CD4-positive, alpha-beta T cell (primary cell): ENCODE measurements around the gene ALLC. TPM values are rescaled to one million over a fixed set of nuclear protein-coding genes. Genes with fewer than 3 reads are reported as not detected.

Source experiments
- ATAC-seq: fragments of 200-7000 bp; cut with Tn5 transposase; one replicate; pipeline ENCODE4 v1.10.0; 2022; ENCODE audit warnings: mild to moderate bottlenecking; ENCODE audit not compliant: poor library complexity
- CTCF ChIA-PET: fragments of 350-600 bp; sonication (Branson Sonifier 250); formaldehyde crosslinking; loops from one replicate; lab custom pipeline; 2021; ENCODE audit warnings: antibody characterized with exemption, inconsistent platforms; lab: Charles Lee
- POLR2A ChIA-PET: fragments of 350-600 bp; sonication (Branson Sonifier 250); formaldehyde crosslinking; loops from one replicate; lab custom pipeline; 2021; ENCODE audit warnings: antibody characterized with exemption, inconsistent platforms; lab: Charles Lee
- DNase-seq, 14 experiments: peaks; one replicate each; pipeline ENCODE4 v3.0.0-alpha.2; 2013 to 2020; ENCODE audit warnings: mixed read lengths in 2 of 14
- H3K27ac ChIP-seq, 2 donors: one replicate each; pipeline versions ENCODE4 v1.5.1 to v1.7.0; 2013; ENCODE audit warnings: low read length in 2 of 2, low read depth in 1 of 2, mild to moderate bottlenecking in 1 of 2
- H3K27me3 ChIP-seq, 2 experiments: 1 replicate in 1 of 2; 2 replicates in 1 of 2; pipeline versions ENCODE4 v1.6.1 to v1.7.0; 2013; ENCODE audit warnings: low read length in 2 of 2, control low read depth in 1 of 2, mild to moderate bottlenecking in 1 of 2, moderate library complexity in 1 of 2; ENCODE audit not compliant: insufficient read depth in 2 of 2, control insufficient read depth in 1 of 2
- H3K36me3 ChIP-seq: one replicate; pipeline ENCODE4 v1.6.1; 2013; ENCODE audit warnings: low read length, control low read depth; ENCODE audit not compliant: insufficient read depth
- H3K4me1 ChIP-seq: one replicate; pipeline ENCODE4 v1.6.1; 2013; ENCODE audit warnings: low read length, control low read depth; ENCODE audit not compliant: insufficient read depth
- H3K4me3 ChIP-seq: one replicate; pipeline ENCODE4 v1.5.1; 2013; ENCODE audit warnings: mild to moderate bottlenecking, low read length, moderate library complexity
- H3K9me3 ChIP-seq, 2 experiments: 1 replicate in 1 of 2; 2 replicates in 1 of 2; pipeline versions ENCODE4 v1.6.1 to v1.7.0; 2013; ENCODE audit warnings: low read length in 2 of 2, mild to moderate bottlenecking in 2 of 2, control low read depth in 1 of 2, moderate library complexity in 1 of 2; ENCODE audit not compliant: control insufficient read depth in 1 of 2, insufficient read depth in 1 of 2
- H3K27ac Mint-ChIP-seq: one replicate; pipeline ENCODE4 v1.8.0; 2020; ENCODE audit warnings: mixed read lengths
- H3K27me3 Mint-ChIP-seq: one replicate; pipeline ENCODE4 v1.8.0; 2021; ENCODE audit warnings: mixed read lengths
- H3K36me3 Mint-ChIP-seq: one replicate; pipeline ENCODE4 v1.8.0; 2021; ENCODE audit warnings: low read depth, mixed read lengths
- H3K4me1 Mint-ChIP-seq: one replicate; pipeline ENCODE4 v1.8.0; 2021; ENCODE audit warnings: low read depth, mixed read lengths
- H3K4me3 Mint-ChIP-seq: one replicate; pipeline ENCODE4 v1.8.0; 2020; ENCODE audit warnings: mild to moderate bottlenecking, mixed read lengths
- H3K9me3 Mint-ChIP-seq: one replicate; pipeline ENCODE4 v1.8.0; 2020; ENCODE audit warnings: mixed read lengths
- CTCF ChIP-seq: fragments of 200-600 bp; IDR thresholded peaks from one replicate; pipeline ENCODE4 v1.8.0; 2022; ENCODE audit warnings: antibody characterized with exemption, mild to moderate bottlenecking
- intact Hi-C, 2 experiments: fragments of 100-400 bp; cut with DNase I in 1 of 2; cut with micrococcal nuclease in 1 of 2; formaldehyde crosslinking; loops; one replicate each; pipeline versions ENCODE4 v1.15.1 to v1.9.0; 2023 to 2025; cut with DNase I, micrococcal nuclease
- total RNA-seq, 174 experiments: library from RNA in 2 of 174; stranded (reverse) in 2 of 174; gene quantifications; one replicate each; pipeline ENCODE4 v1.2.3 and lab custom pipeline; 2021 to 2026

Gene ALLC
- total RNA-seq, 2 experiments from 2014 or later: not detected

DNA sequence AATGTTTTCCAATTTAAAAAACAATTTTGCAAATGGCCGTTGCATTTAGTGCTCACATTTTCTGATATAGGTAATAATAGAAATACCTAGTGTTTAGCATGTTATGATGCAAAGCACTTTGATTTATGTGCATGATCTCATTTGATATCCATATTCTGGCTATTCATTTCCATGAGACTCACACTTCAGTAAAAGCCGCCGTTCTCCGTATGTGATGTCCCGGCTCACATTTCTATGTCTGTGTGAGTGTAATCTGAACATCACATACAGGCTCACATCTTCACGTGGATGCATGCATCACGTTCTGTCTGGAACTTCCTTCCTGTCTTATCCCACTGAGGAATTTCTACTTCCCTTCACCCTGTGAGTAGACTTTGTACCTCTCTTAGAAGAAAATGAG, 91.2 kb downstream of the ALLC start:
- Histone ChIP-seq H3K27me3 (peaks cover 0 to 2% of the 10 kb centered on the region in 2 experiments), H3K4me1 (no peaks in the 10 kb centered on the region), H3K4me3 (no peak overlapping the region), H3K27ac (no peak overlapping the region), H3K9me3 (peaks cover 0 to 10% of the 10 kb centered on the region in 2 experiments), H3K36me3 (no peaks in the 10 kb centered on the region)
- no peak for ATAC-seq
- Mint-ChIP-seq H3K36me3 (no peaks in the 10 kb centered on the region), H3K4me3 (no peak overlapping the region), H3K27ac (no peak overlapping the region), H3K27me3 (peaks cover 27% of the 10 kb centered on the region), H3K9me3 (no peaks in the 10 kb centered on the region), H3K4me1 (no peaks in the 10 kb centered on the region)
- ChIA-PET POLR2A (no interaction called here), CTCF (no interaction called here)
- no peak for TF ChIP-seq CTCF
- DNase-seq: no peak
- intact Hi-C loops: no loop called here

- Histone ChIP-seq H3K4me3 (no peak overlapping the region), H3K27ac (no peak overlapping the region), H3K4me1 (no peaks in the 10 kb centered on the region), H3K27me3 (peaks cover 0 to 2% of the 10 kb centered on the region in 2 experiments), H3K36me3 (no peaks in the 10 kb centered on the region), H3K9me3 (peaks cover 0 to 5% of the 10 kb centered on the region in 2 experiments)
- no peaks in the 10 kb centered on the region for H3K9me3 Mint-ChIP-seq
- H3K27ac Mint-ChIP-seq: no peak overlapping the region
- no peak for ATAC-seq
- DNase-seq: no peak
- no peak overlapping the region for H3K4me3 Mint-ChIP-seq
- intact Hi-C loops: no loop called here
- no peak for TF ChIP-seq CTCF
- H3K36me3 Mint-ChIP-seq: no peaks in the 10 kb centered on the region
- ChIA-PET CTCF (no interaction called here), POLR2A (no interaction called here)
- no peaks in the 10 kb centered on the region for H3K4me1 Mint-ChIP-seq
- peaks cover 19% of the 10 kb centered on the region for H3K27me3 Mint-ChIP-seq
Observed at GRCh38 chr2:3751251-3751650, 93.3 kb downstream of the ALLC start.

- H3K36me3 ChIP-seq: no peaks in the 10 kb centered on the region
- H3K27ac ChIP-seq: no peak overlapping the region
- Mint-ChIP-seq H3K27me3 (peaks cover 18% of the 10 kb centered on the region), H3K4me3 (no peak overlapping the region), H3K4me1 (no peaks in the 10 kb centered on the region), H3K27ac (no peak overlapping the region), H3K9me3 (no peaks in the 10 kb centered on the region), H3K36me3 (no peaks in the 10 kb centered on the region)
- ChIA-PET POLR2A (no interaction called here), CTCF (no interaction called here)
- ATAC-seq: no peak
- no peak for TF ChIP-seq CTCF
- H3K4me3 ChIP-seq: no peak overlapping the region
- peaks cover 0 to 5% of the 10 kb centered on the region in 2 experiments for H3K9me3 ChIP-seq
- peaks cover 0 to 2% of the 10 kb centered on the region in 2 experiments for H3K27me3 ChIP-seq
- H3K4me1 ChIP-seq: no peaks in the 10 kb centered on the region
- intact Hi-C loops: no loop called here
- DNase-seq: no peak
Observed at GRCh38 chr2:3751806-3752205, 93.8 kb downstream of the ALLC start.

Other genes starting within 250 kb of the ALLC start
- 10 to 100 TPM; 28.4 to 30.2 TPM for gene ADI1, start 138.7 kb upstream of the ALLC start, total RNA-seq
- 10 to 100 TPM; 31.5 to 31.9 TPM for gene RNASEH1, start 99.9 kb upstream of the ALLC start, total RNA-seq
- 1,000 to 10,000 TPM; 2,016 to 2,098 TPM for gene RPS7, start 82.9 kb upstream of the ALLC start, total RNA-seq
- gene COLEC11, start 63.1 kb upstream of the ALLC start, total RNA-seq: under 1 TPM in 1 of 2 experiments, not detected in 1; 0.47 TPM
- not detected for gene DCDC2C, start 45.4 kb downstream of the ALLC start, total RNA-seq